SK-N-SH (cell line): ENCODE data around the gene TAS2R19.

Source experiments
- CHD2 ChIP-seq: fragments of 150-350 bp; IDR thresholded peaks from 2 replicates; pipeline ENCODE4 v1.6.1; 2018; ENCODE audit warnings: low read length; ENCODE audit not compliant: partially characterized antibody
- EP300 ChIP-seq, 2 experiments: IDR thresholded peaks; 2 replicates each; pipeline versions ENCODE4 v1.4.0 to v1.6.1; 2012; ENCODE audit warnings: borderline replicate concordance in 1 of 2, low read depth in 1 of 2, low read length in 1 of 2
- EZH2phosphoT487 ChIP-seq: fragments of 200-600 bp; sonication (generic); IDR thresholded peaks from 2 replicates; pipeline ENCODE4 v1.6.1; 2017; ENCODE audit warnings: low read depth, mixed run types, mild to moderate bottlenecking, antibody characterized with exemption, moderate library complexity, borderline replicate concordance
- MEF2A ChIP-seq: IDR thresholded peaks from 2 replicates; pipeline ENCODE4 v1.4.0; 2012; ENCODE audit warnings: low read depth, borderline replicate concordance
- RAD21 ChIP-seq: IDR thresholded peaks from 2 replicates; pipeline ENCODE4 v1.6.1; 2012; ENCODE audit warnings: mild to moderate bottlenecking, low read length
- RFX5 ChIP-seq: IDR thresholded peaks from 2 replicates; pipeline ENCODE4 v1.6.1; 2012; ENCODE audit warnings: mild to moderate bottlenecking, improper control_type of control experiment, low read length
- RXRA ChIP-seq: IDR thresholded peaks from 2 replicates; pipeline ENCODE4 v1.4.0; 2012; ENCODE audit warnings: low read depth, mild to moderate bottlenecking, borderline replicate concordance
- TEAD4 ChIP-seq: IDR thresholded peaks from 2 replicates; pipeline ENCODE4 v1.4.0; 2012; ENCODE audit warnings: mild to moderate bottlenecking, borderline replicate concordance; ENCODE audit not compliant: insufficient read depth
- TF ChIP-seq, protein P1 (sequence below): IDR thresholded peaks from 2 replicates; pipeline ENCODE4 v1.4.0; 2012; ENCODE audit warnings: low read depth
- TF ChIP-seq, protein P2 (sequence below): fragments of 200-600 bp; sonication (generic); IDR thresholded peaks from 2 replicates; pipeline ENCODE4 v1.6.1; 2017; ENCODE audit warnings: antibody characterized with exemption, mild to moderate bottlenecking, moderate library complexity

DNA sequence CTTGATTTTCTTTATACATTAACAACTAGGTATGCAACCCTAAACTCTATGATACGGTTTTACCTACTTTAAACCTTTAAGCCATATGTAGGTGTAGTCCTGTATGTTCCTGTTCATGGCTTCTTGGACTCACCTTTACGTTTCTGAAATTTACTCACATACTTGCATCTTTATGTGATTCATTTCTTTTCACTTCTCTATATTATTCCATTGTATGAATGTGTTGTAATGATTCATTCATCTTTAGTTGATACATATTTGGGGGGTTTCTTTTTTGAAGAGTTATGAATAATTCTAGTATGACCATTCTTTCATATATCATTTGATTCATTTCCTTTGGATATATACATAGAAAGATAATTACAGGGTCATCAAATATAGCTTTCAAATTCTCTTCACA is 33.3 kb downstream of the TAS2R19 start:
- TF ChIP-seq RXRA (no peak), EZH2phosphoT487 (no peak), EP300 (IDR thresholded peaks at IDR 0.05; ENCODE audit: borderline replicate concordance in 1 of 2, low read depth in 1 of 2, low read length in 1 of 2) (no peak), RFX5 (no peak), TEAD4 (no peak), RAD21 (no peak), MEF2A (no peak), CHD2 (no peak)
- TF ChIP-seq, protein P1, sequence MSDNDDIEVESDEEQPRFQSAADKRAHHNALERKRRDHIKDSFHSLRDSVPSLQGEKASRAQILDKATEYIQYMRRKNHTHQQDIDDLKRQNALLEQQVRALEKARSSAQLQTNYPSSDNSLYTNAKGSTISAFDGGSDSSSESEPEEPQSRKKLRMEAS: no peak
- TF ChIP-seq, protein P2, sequence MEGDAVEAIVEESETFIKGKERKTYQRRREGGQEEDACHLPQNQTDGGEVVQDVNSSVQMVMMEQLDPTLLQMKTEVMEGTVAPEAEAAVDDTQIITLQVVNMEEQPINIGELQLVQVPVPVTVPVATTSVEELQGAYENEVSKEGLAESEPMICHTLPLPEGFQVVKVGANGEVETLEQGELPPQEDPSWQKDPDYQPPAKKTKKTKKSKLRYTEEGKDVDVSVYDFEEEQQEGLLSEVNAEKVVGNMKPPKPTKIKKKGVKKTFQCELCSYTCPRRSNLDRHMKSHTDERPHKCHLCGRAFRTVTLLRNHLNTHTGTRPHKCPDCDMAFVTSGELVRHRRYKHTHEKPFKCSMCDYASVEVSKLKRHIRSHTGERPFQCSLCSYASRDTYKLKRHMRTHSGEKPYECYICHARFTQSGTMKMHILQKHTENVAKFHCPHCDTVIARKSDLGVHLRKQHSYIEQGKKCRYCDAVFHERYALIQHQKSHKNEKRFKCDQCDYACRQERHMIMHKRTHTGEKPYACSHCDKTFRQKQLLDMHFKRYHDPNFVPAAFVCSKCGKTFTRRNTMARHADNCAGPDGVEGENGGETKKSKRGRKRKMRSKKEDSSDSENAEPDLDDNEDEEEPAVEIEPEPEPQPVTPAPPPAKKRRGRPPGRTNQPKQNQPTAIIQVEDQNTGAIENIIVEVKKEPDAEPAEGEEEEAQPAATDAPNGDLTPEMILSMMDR: no peak
